ENCODE measurements around the gene SHISA8.
A peak's percentile ranks its signal among the peaks of the same experiment; 100 is the strongest.

SHISA8 gene

DNA sequence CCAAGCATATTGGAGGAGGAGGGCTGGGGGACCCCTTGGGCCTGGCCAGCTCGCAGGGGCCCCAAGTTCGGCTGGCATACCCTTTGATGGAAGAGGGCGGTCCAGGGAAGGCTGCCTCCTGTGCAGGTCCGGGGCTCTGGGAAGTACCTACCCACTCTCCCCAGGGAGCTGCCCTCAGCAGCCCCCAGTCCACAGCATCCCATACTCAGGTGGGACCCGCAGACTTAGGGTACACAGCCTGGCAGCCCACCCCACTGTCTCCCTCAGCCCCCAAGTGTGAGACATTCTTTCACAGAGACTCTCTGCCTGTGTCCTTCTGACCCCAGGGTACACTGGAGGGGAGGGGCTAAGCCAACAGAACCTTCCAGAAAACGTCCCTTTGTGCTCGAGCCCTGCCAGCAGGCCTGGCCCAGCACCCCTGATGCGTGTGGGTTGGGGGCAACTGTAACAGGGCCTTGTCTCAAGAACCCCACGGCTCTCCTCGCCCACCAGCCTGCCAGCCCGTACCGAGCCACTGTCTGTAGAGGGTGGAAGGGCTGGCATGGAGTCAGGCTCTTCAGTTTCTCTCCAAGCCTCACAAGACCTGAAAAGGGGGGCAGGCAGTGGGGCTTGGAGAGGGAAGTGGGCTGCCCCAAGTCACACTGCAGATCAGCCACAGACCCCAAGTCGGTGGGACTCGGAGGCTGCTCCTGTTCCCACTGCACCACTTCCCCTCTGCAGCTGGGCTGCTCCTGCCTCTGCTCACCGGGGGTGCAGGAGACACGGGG, 18.7 kb upstream of the SHISA8 start:
- DNase-seq, result peak in 1 of 2 experiments; percentile 14

DNA sequence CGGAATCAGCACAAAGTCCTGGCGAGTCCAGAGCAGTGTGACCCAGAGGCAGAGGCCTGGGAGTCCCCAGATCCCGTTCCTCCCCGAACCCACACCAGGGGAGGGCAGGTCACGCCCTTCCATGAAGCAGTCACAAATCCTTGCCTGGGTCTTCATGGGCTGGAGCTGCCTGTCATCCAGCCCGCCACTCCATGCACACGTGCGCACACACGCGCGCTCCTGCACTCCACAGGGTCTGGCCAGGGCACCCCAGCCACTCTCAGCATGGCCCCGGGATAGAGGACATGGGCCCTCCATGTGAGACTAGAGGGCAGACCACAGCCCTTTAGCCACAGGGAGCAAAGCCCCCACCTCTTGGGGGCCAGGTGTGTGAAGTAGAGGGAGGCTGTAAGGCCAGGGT, 17.5 kb upstream of the SHISA8 start:
- DNase-seq, result no peak

DNA sequence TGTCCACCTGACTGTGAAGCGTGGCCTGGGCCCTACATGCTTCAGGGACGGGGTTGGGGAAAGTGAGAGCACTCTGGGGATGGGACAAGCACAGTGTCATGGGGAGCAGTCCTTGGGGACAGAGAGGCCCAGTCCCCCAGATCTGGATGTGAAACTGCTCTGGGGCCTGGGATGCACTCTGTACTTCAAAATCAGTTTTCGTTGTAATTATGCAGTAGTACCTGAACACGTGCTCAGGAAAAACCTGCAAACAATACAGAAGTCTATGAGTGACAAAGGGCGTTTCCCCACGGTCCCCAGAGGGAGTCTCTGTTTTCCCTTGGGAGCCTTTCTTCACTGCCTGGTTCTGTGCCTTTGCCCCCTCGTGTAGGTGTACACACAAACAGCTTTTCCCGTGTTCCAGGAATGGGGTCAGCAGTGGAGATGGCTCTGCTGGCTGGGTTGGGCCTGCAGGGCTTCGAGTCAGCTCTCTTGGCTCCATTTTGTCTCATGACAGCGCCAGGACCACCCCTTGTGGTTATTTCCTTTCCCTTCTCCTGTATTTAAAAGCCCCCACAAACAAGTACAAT, 16.9 kb upstream of the SHISA8 start:
- DNase-seq, result no peak

GRCh38 chr22:41929418-41929810, 14.5 kb upstream of the SHISA8 start:
- no peak for DNase-seq

- DNase-seq, result no peak
Measured at GRCh38 chr22:41928593-41929417, 13.9 kb upstream of the SHISA8 start.

- no peak for DNase-seq
Measured at GRCh38 chr22:41927813-41928212, 12.9 kb upstream of the SHISA8 start.

DNA sequence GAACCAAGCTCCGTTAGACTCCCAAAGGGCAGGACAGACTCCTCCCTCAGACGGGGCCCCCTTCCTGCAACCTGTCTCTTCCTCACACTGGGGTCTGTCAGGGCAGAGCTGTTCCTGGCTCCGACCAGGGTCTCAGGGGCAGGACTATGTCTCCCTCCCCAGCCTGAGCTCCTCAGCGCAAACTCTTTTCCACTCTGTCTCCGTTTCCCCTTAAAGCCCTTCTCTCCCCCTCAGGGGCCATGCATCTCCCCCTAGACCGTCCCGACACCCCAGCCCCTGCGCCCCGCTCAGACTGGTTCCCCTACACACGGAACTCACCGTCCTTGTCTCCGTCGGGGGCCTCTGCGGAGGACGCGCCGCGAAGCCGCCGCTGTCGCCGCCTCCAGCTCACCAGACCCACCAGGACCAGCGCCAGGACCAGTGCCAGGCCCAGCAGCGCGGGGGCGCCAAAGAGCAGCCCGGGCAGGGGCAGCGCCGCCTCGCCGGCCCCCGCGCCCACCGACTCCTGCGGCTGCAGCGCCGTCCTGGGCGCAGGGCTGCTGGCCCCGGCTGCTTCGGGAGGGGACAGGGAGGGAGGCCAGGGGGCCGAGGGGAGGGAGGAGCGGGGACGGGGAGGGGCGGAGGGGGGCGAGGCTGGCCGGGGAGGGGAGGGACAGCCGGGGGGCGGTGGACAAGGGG, 11.0 kb upstream of the SHISA8 start:
- DNase-seq, result peak; percentile 65 to 66

- DNase-seq, result no peak
Measured at GRCh38 chr22:41923595-41924276, 8.9 kb upstream of the SHISA8 start.

DNA sequence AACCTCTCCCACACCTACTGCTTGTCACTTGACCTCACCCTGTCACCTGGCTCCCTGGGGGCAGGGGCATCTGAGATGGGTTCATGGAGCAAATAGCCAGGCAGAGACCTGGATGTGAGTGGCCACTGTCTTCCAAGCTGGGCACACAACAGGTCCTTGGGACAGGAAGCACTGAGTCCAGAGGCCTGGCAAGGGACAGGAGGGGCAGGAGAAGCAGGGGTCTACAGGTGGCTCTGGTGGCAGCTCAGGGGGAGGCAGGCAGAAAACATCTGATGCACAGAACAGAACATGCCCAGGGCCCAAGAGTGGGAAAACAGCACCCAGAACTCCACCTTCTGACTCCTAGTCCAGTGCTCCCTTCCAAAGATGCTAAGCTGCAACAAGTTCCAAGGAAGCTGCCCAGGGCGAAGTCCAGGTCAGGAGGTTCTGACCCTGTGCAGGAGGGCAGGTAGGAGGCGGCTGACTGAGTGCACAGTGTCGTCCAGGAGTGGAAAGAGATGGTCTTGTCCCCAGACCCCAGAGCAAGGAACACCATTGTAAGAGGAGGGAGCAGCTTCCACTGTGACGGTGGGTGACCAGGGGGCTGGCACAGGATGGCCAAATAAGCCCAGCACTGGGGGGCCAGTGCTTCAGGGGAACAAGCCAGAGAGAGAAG, 8.2 kb upstream of the SHISA8 start:
- DNase-seq, result no peak

- no peak for DNase-seq
Measured at GRCh38 chr22:41922328-41922727, 7.5 kb upstream of the SHISA8 start.

- DNase-seq, result no peak
Measured at GRCh38 chr22:41920271-41920976, 5.5 kb upstream of the SHISA8 start.

GRCh38 chr22:41919357-41920224, 4.7 kb upstream of the SHISA8 start:
- DNase-seq, result peak in 1 of 2 experiments; percentile 15

DNA sequence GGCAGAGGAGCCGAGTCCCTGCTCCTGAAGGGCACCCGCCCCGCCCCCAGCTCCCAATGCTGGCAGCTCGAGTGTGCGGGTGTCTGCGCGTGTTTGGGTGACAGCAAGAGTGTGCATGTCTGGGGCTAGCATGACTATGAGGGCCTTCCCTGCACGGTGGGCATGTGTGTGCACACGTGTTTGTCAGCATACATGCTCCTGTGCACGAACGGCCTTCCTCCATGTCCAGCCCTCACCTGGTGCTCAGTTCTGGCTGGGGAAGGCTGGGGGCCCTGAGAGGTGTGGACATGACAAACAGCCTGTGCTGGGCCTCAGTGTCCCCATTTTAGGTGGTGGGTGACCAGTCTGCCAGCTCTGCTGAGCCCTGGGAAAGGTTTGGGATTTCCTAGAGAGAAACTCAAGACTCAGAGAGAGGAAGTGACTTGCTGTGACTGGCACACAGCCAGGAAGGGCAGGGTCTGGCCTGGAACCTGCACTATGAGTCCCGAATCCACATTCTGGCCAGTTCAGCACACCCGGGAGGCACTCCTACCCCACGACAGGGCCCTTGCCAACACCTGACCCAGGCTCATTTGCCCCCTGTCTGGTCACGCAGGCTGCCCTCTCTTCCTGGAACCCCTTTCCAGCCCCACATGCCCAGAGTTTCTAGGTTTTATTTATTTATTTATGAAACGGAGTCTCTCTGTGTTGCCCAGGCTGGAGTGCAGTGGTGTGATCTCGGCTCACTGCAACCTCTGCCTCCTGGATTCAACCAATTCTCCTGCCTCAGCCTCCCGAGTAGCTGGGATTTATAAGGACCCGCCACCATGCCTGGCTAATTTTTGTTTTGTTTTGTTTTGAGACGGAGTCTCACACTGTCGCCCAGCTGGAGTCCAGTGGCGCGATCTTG, 3.3 kb upstream of the SHISA8 start:
- peak; percentile 62 to 66 for DNase-seq

- DNase-seq, result no peak
Measured at GRCh38 chr22:41917375-41917902, 2.6 kb upstream of the SHISA8 start.

GRCh38 chr22:41916745-41917358, 2.0 kb upstream of the SHISA8 start:
- no peak for DNase-seq

- no peak for DNase-seq
Measured at GRCh38 chr22:41915786-41916493, 1.1 kb upstream of the SHISA8 start.

DNA sequence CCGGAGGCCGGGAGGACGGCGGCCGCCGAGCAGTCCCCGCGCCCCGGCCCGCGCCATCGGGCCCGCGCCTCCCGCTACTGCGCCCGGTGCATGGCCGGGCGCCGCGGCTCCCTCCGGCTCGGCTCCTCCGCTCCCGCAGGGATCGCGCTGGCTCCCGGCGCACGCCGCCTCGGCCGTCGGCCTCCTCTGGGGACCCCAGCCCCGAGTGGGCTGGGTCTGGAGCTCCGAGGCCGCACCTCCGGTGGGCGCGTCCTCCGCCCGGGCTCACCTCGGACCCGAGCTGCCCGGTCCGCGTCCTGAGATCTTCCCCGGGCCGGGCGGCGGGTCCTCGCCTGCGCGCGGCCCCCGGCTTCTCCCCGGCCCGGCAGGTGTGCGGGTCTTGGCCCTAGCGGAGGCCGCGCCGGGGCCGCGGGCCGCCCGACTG, 251 bp downstream of the SHISA8 start:
- DNase-seq, result no peak
